ENCODE measurements around the gene CD36.

The CD36 gene

GRCh38 chr7:80724249-80724871 is 85.9 kb downstream of the CD36 start:
- H3K27ac ChIP-seq (ENCODE audit: low read length), result peak overlapping the region; percentile 18
- no peaks in the 10 kb centered on the region for H3K27me3 ChIP-seq (ENCODE audit: control insufficient read depth in 1 of 2, insufficient read depth in 2 of 2, low read length in 2 of 2)
- H3K4me1 ChIP-seq (ENCODE audit: control insufficient read depth, insufficient read depth, low read length), result peaks cover 14% of the 10 kb centered on the region
- H3K4me3 ChIP-seq (ENCODE audit: low read length in 2 of 2), result no peak overlapping the region
- H3K9me3 ChIP-seq (ENCODE audit: control insufficient read depth in 2 of 2, low read length in 2 of 2), result no peaks in the 10 kb centered on the region
- no peak overlapping the region for H3K9ac ChIP-seq (ENCODE audit: low read length in 2 of 2)
- no peaks in the 10 kb centered on the region for H3K36me3 ChIP-seq (ENCODE audit: control insufficient read depth in 2 of 2, insufficient read depth in 2 of 2, low read length in 2 of 2)

- no peaks in the 10 kb centered on the region for H3K9me3 ChIP-seq (ENCODE audit: control insufficient read depth in 2 of 2, low read length in 2 of 2)
- no peaks in the 10 kb centered on the region for H3K36me3 ChIP-seq (ENCODE audit: control insufficient read depth in 2 of 2, insufficient read depth in 2 of 2, low read length in 2 of 2)
- no peak overlapping the region for H3K9ac ChIP-seq (ENCODE audit: low read length in 2 of 2)
- H3K27me3 ChIP-seq (ENCODE audit: control insufficient read depth in 1 of 2, insufficient read depth in 2 of 2, low read length in 2 of 2), result no peaks in the 10 kb centered on the region
- H3K4me3 ChIP-seq (ENCODE audit: low read length in 2 of 2), result no peak overlapping the region
- peaks cover 14% of the 10 kb centered on the region for H3K4me1 ChIP-seq (ENCODE audit: control insufficient read depth, insufficient read depth, low read length)
- no peak overlapping the region for H3K27ac ChIP-seq (ENCODE audit: low read length)
Observed at GRCh38 chr7:80725181-80725611, 86.8 kb downstream of the CD36 start.
